K562 (cell line): ENCODE data around the gene PBXIP1. TPM values are rescaled to one million over a fixed set of nuclear protein-coding genes. Genes with fewer than 3 reads are reported as not detected.

ENCODE experiments used
- ATF6 ChIP-seq: sonication (generic); formaldehyde crosslinking; IDR thresholded peaks from 2 replicates; pipeline ENCODE4 v1.4.0; 2020; ENCODE audit warnings: mild to moderate bottlenecking, missing genetic modification reagents
- CHD1 ChIP-seq: fragments of 200-600 bp; sonication (generic); IDR thresholded peaks from one replicate; pipeline ENCODE4 v1.6.1; 2012; ENCODE audit warnings: mild to moderate bottlenecking, moderate library complexity, low read length, inconsistent platforms
- CTCF ChIP-seq, 3 experiments: IDR thresholded peaks in 2 of 3; conservative IDR thresholded peaks in 1 of 3; 2 replicates each; pipeline ENCODE4 v1.5.1; 2011 to 2012; ENCODE audit warnings: low read length in 3 of 3, mild to moderate bottlenecking in 3 of 3, control low read depth in 2 of 3, improper control_type of control experiment in 1 of 3, inconsistent platforms in 1 of 3, low read depth in 1 of 3, mixed read lengths in 1 of 3, moderate library complexity in 1 of 3; ENCODE audit not compliant: insufficient read depth in 2 of 3
- GTF2F1 ChIP-seq: IDR thresholded peaks from 2 replicates; pipeline ENCODE4 v1.6.1; 2011; ENCODE audit warnings: low read depth, low read length, improper control_type of control experiment
- HNRNPLL ChIP-seq: fragments of 200-400 bp; formaldehyde crosslinking; IDR thresholded peaks from 2 replicates; pipeline ENCODE4 v1.6.1; 2017; ENCODE audit warnings: low read length, low read depth, mild to moderate bottlenecking; ENCODE audit not compliant: poor library complexity, severe bottlenecking
- RBBP5 ChIP-seq: fragments of 200-600 bp; sonication (generic); IDR thresholded peaks from 2 replicates; pipeline ENCODE4 v1.6.1; 2012; ENCODE audit warnings: borderline replicate concordance, mild to moderate bottlenecking, low read length, control low read depth, inconsistent platforms; ENCODE audit not compliant: insufficient read depth, poor library complexity, severe bottlenecking
- SRSF3 ChIP-seq: fragments of 200-400 bp; formaldehyde crosslinking; IDR thresholded peaks from 2 replicates; pipeline ENCODE4 v1.6.1; 2016; ENCODE audit warnings: mild to moderate bottlenecking, low read length, moderate library complexity; ENCODE audit not compliant: insufficient read depth
- ZNF764 ChIP-seq: fragments of 250-450 bp; sonication (Bioruptor Pico); IDR thresholded peaks from 2 replicates; pipeline ENCODE4 v1.4.0; 2020; ENCODE audit warnings: low read depth, mild to moderate bottlenecking, moderate library complexity
- polyA plus RNA-seq, 8 experiments: library from polyadenylated mRNA; depleted of rRNA in 4 of 8; stranded (reverse) in 5 of 8; unstranded in 3 of 8; fragments of >200 nt; fragmentation: Nextera tagmentation in 2 of 8; fragmentation: Illumina TruSeq in 1 of 8; extraction: Ambion mirVana in 2 of 8; extraction: Trizol in 1 of 8; gene quantifications; 2 replicates each; pipeline versions ENCODE4 v1.2.1 to v1.2.3, GENCODE V29; 2011 to 2014; ENCODE audit warnings: inconsistent platforms in 1 of 8, missing spikeins in 1 of 8
- total RNA-seq, 7 experiments: library from RNA; depleted of rRNA in 6 of 7; stranded (reverse); fragments of >200 nt in 6 of 7; fragmentation: Illumina TruSeq in 2 of 7; extraction: Trizol in 2 of 7; gene quantifications; 2 replicates each; pipeline versions ENCODE4 v1.2.1 to v1.2.3, GENCODE V29; 2011 to 2021; ENCODE audit warnings: low replicate concordance in 1 of 7
- TF ChIP-seq, protein P1 (sequence below), 2 experiments: fragments of 450-650 bp in 1 of 2; sonication (generic) in 1 of 2; formaldehyde crosslinking in 1 of 2; IDR thresholded peaks; 2 replicates each; pipeline versions ENCODE4 v1.7.1 to v1.9.0; 2016 to 2022; ENCODE audit warnings: inconsistent platforms in 1 of 2, mild to moderate bottlenecking in 1 of 2, missing genetic modification reagents in 1 of 2

Gene PBXIP1
- total and polyA plus RNA-seq, 9 of the 15 experiments (the other 6 are each of a cell fraction or from before 2014, with no cell fraction given): 0.13 to 8.3 (median 5.8) TPM

DNA sequence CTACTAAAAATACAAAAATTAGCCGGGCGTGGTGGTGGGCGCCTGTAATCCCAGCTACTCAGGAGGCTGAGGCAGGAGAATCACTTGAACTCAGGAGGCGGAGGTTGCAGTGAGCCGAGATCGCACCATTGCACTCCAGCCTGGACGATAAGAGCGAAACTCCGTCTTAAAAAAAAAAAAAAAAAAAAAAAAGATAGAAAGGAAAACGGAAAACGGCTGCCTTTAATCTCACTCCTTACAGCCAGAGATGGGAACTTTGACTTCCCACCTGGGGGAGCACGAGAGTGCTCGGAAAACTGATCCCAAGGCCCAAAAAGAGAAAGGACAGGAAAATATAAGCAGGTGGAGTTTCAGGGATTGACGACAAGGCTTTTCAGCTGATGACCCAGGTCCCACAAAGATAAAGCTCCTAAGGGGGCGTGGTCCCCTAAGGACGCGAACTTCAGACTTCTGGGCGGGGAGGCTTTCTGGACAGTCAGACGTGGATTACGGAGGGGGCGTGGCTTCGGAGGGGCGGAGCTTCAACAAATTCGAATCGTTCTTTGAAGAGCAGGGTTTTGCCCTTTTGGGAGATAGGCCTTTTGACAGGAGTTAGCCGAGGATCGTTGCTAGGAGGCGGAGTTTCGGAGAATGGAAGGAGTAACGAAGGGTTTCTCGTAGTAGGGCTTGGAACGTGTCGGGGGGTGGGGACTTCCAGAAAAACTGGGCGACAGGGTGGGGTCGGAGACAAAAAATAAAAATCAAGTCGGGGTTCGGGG, 17.6 kb upstream of the PBXIP1 start (continued):
- TF ChIP-seq CTCF (IDR thresholded peaks at IDR 0.05 in 2 of 3, conservative IDR thresholded peaks at IDR 0.05 in 1 of 3; ENCODE audit: insufficient read depth in 2 of 3, low read depth in 1 of 3, low read length in 3 of 3): peak in 1 of 3 experiments; percentile 15; a peak in 1 of 6 replicates
- TF ChIP-seq CHD1: peak; percentile 79
- no peak for TF ChIP-seq SRSF3
- TF ChIP-seq, protein P1, sequence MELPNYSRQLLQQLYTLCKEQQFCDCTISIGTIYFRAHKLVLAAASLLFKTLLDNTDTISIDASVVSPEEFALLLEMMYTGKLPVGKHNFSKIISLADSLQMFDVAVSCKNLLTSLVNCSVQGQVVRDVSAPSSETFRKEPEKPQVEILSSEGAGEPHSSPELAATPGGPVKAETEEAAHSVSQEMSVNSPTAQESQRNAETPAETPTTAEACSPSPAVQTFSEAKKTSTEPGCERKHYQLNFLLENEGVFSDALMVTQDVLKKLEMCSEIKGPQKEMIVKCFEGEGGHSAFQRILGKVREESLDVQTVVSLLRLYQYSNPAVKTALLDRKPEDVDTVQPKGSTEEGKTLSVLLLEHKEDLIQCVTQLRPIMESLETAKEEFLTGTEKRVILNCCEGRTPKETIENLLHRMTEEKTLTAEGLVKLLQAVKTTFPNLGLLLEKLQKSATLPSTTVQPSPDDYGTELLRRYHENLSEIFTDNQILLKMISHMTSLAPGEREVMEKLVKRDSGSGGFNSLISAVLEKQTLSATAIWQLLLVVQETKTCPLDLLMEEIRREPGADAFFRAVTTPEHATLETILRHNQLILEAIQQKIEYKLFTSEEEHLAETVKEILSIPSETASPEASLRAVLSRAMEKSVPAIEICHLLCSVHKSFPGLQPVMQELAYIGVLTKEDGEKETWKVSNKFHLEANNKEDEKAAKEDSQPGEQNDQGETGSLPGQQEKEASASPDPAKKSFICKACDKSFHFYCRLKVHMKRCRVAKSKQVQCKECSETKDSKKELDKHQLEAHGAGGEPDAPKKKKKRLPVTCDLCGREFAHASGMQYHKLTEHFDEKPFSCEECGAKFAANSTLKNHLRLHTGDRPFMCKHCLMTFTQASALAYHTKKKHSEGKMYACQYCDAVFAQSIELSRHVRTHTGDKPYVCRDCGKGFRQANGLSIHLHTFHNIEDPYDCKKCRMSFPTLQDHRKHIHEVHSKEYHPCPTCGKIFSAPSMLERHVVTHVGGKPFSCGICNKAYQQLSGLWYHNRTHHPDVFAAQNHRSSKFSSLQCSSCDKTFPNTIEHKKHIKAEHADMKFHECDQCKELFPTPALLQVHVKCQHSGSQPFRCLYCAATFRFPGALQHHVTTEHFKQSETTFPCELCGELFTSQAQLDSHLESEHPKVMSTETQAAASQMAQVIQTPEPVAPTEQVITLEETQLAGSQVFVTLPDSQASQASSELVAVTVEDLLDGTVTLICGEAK (IDR thresholded peaks at IDR 0.05): no peak
- TF ChIP-seq, protein P1 (CRISPR knock-in tag; IDR thresholded peaks at IDR 0.05): no peak
- no peak for TF ChIP-seq ATF6
- TF ChIP-seq RBBP5: no peak
- no peak for TF ChIP-seq ZNF764 (CRISPR knock-in tag)
- peak; percentile 47; the same call in 1 of the 2 replicates for TF ChIP-seq GTF2F1
- TF ChIP-seq HNRNPLL: peak; percentile 83
